K562 (cell line): ENCODE data around the gene SLC28A3.

Experiments used
- CTCF ChIP-seq, 3 experiments: IDR thresholded peaks in 2 of 3; conservative IDR thresholded peaks in 1 of 3; 2 replicates each; pipeline ENCODE4 v1.5.1; 2011 to 2012; ENCODE audit warnings: low read length in 3 of 3, mild to moderate bottlenecking in 3 of 3, control low read depth in 2 of 3, improper control_type of control experiment in 1 of 3, inconsistent platforms in 1 of 3, low read depth in 1 of 3, mixed read lengths in 1 of 3, moderate library complexity in 1 of 3; ENCODE audit not compliant: insufficient read depth in 2 of 3
- MXI1 ChIP-seq: IDR thresholded peaks from 2 replicates; pipeline ENCODE4 v1.6.1; 2011; ENCODE audit warnings: low read depth, mild to moderate bottlenecking, improper control_type of control experiment, low read length
- NCOA2 ChIP-seq, 2 experiments: fragments of 450-650 bp; IDR thresholded peaks; 2 replicates each; pipeline ENCODE4 v1.6.1; 2018; ENCODE audit warnings: mild to moderate bottlenecking in 2 of 2, moderate library complexity in 1 of 2; ENCODE audit not compliant: partially characterized antibody in 2 of 2
- NFIC ChIP-seq: fragments of 450-650 bp; IDR thresholded peaks from 2 replicates; pipeline ENCODE4 v1.6.1; 2017; ENCODE audit warnings: mild to moderate bottlenecking, inconsistent platforms
- TFAM ChIP-seq: fragments of 250-450 bp; sonication (Bioruptor Pico); conservative IDR thresholded peaks from 2 replicates; pipeline ENCODE4 v1.5.0; 2021; ENCODE audit warnings: mild to moderate bottlenecking, moderate library complexity
- USF1 ChIP-seq: sonication (generic); formaldehyde crosslinking; IDR thresholded peaks from 2 replicates; pipeline ENCODE4 v1.9.0; 2022; ENCODE audit warnings: mild to moderate bottlenecking, missing genetic modification reagents
- YY1 ChIP-seq, 3 experiments: IDR thresholded peaks; 2 replicates each; pipeline ENCODE4 v1.6.1; 2011; ENCODE audit warnings: low read length in 2 of 3, mild to moderate bottlenecking in 2 of 3, moderate library complexity in 2 of 3, borderline replicate concordance in 1 of 3, control low read depth in 1 of 3, low read depth in 1 of 3; ENCODE audit not compliant: insufficient read depth in 3 of 3, insufficient replicate concordance in 2 of 3, control insufficient read depth in 1 of 3, insufficient read length in 1 of 3; ENCODE audit errors: extremely low read depth in 1 of 3

GRCh38 chr9:84255696-84256095, 84.9 kb downstream of the SLC28A3 start:
- no peak for TF ChIP-seq NFIC
- TF ChIP-seq CTCF (IDR thresholded peaks at IDR 0.05 in 2 of 3, conservative IDR thresholded peaks at IDR 0.05 in 1 of 3; ENCODE audit: insufficient read depth in 2 of 3, low read depth in 1 of 3, low read length in 3 of 3) = no peak
- TF ChIP-seq YY1 (IDR thresholded peaks at IDR 0.05; ENCODE audit: borderline replicate concordance in 1 of 3, control insufficient read depth in 1 of 3, extremely low read depth in 1 of 3, insufficient read depth in 3 of 3, insufficient read length in 1 of 3, insufficient replicate concordance in 2 of 3, low read depth in 1 of 3, low read length in 2 of 3) = no peak
- TF ChIP-seq TFAM (CRISPR knock-in tag) = no peak
- TF ChIP-seq MXI1 = no peak
- TF ChIP-seq NCOA2 (IDR thresholded peaks at IDR 0.05; ENCODE audit: partially characterized antibody in 2 of 2) = no peak
- TF ChIP-seq USF1 = no peak
